Activated T-cell treated with anti-CD3 and anti-CD28 coated beads for 24 hours (primary cell): ENCODE data around the gene GRK3.

Source experiments
- DNase-seq: peaks from one replicate; pipeline ENCODE4 v3.0.0-alpha.2; 2020; ENCODE audit warnings: low read depth

GRK3 gene

DNA sequence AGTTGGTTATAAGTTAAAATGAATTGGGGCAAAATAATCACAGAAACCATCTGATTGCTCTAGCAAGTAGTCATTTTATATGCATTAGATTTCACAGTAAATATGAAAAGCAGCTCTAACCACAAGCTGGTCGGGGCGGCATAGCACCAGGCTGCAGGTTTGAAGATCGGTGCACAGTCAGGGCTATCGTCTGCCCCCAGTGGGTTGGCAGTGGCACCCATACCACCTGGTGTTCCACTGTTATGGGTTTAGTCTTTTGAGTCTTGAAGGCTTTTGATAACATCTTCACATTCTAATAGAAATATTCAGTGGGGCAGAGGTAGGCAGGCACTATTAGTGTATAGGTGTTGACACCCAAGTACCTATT, 62.1 kb downstream of the GRK3 start:
- no peak for DNase-seq

DNA sequence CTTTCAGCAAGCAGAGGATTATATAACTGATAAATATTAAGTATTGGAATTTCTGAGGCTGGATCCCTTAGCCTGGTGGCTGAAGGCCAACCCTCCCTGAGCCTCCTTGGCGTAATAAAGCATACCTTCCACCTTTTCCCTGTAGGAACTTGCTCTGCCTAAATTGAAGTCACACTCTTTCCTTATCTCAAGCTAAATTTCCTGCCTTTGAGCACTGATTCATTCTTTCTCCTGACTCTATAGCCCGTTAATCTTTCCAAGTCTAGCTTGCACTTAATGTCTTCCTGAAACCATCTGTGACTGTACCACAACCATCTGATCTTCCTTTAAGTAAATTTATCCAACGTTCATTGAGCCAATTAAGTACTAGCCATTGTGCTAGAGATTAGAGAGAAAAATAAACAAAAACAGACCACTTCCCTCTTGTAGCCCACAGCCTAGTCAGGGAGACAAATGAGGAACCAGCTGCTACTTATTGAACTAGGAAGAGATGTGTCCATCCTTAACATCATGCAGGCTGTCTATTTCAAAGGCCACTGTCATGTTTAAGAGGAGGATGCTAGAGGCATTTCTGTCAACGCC, 62.9 kb downstream of the GRK3 start:
- DNase-seq, result no peak

DNA sequence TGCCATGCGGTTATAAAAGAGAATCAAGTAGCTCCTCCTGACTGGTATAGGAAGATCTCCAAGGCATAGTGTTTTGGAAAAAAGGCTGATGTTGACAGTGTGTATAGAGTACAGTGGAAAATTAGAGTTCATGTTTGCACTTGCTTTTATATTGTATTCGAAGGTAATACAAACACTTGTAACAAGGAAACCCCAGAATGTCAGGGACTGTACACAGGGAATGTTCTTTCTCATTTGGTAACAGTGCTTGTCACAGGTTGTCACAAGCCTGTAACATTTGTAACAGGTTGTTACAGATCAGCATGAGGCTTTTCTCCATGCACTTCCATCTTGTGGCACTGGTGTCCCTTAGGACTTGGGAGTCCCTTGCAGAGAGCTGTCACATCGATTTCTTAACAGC, 64.0 kb downstream of the GRK3 start:
- no peak for DNase-seq

DNA sequence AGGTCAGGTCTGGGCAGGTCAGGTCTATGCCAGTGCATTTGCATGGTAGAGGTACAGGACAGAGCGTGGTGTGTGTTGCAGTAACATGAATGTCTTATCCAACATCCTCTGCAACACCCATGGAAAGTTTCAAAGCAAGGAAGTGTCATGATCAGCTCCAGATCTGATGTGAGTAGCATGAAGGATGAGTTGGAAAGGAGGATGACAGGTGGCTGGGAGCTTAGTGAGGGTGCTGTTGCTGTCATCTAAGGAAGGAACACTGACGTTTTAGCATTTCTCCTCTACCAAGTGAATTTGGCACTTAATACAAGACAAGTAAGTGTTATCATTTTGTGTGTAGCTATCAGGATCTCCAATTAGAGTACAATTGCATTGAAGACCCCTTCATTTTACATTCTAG, 65.1 kb downstream of the GRK3 start:
- DNase-seq, result no peak

DNA sequence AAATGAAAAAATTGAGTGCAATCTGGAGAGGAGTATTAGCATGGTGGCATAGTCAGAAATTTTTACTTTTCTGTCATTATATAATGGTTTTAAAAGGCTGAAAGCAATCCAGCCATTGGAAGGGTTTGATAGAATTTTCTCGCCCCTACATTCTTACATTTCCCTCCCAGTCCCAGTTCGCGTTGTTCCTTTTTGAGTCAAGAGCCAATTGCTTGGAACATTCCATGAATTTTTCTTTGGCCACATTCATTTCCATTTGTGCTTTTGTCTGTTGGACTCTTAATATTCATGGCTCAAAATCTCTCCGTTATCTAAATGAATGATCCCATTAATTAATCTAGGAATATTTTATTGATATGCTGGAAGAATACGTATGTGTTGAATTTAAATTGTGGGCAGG, 66.0 kb downstream of the GRK3 start:
- DNase-seq, result no peak

DNA sequence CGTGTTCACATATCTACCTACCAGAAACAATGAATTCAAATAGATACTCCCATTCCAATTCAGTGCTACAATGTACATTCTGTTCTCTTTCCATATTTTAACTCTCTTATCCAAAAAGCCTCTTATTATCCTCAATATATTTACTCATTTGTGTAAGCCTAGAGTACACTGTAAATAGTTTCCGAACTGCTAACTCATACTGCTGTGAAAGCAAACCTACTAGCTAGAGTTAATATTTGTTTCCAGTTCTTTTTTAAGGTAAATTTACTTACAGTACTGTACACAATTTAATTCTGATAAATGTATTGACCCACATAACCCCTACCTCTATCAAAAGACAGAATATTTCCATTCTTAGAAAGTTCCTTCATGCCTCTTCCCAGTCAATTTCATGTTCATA, 71.8 kb downstream of the GRK3 start:
- no peak for DNase-seq

DNA sequence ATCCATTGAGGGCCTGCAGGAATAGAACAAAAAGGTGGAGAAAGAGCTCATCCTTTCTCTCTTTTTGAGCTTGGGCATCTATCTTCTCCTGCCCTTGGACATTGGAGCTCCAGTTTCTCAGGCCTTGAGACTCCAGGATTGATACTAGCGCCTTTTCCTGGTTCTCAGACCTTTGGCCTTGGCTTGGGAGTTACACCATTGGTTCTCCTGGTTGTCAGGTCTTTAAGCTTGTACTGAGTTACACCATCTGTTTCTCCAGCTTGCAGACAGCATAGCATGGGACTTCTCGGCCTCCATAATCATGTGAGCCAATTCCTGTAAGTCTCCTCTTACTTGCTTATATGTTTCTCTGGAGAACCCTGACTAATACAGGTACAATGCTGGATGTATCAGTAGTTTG, 72.6 kb downstream of the GRK3 start:
- no peak for DNase-seq

DNA sequence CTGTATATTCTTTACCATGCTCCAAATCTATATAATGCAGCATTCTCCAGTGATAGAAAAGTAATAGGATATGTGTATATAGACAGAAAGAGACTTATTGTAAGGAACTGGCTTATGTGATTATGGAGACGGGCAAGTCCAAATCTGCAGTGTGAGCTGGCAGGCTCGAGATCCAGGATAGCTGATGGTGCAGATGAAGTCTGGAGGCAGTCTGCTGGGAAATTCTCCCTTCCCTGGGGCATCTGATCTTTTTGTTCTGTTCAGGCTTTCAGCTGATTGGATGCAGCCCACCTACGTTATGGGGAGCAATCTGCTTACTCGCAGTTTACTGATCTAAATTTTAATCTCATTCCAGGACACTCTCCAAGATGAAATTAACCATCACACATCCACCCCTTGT, 73.2 kb downstream of the GRK3 start:
- no peak for DNase-seq

DNA sequence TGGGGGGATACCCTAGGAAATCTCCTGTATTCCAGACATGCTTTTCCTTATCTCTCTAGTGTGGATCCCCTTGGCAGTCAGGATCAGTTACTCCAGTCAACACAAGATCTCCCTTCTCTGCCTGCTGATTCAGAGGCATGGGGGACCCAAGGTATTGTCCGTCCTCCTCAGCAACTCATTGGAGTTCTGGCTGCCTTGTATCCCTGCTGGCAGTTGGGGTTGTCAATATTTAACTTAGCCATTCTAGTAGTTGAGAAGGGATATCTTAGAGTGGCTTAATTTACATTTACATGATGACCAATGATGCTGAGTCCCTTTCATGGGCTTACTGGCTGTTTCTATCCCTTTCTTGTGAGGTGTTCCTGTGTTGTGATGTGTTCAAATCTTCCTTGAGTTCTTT, 74.2 kb downstream of the GRK3 start:
- DNase-seq, result no peak

DNA sequence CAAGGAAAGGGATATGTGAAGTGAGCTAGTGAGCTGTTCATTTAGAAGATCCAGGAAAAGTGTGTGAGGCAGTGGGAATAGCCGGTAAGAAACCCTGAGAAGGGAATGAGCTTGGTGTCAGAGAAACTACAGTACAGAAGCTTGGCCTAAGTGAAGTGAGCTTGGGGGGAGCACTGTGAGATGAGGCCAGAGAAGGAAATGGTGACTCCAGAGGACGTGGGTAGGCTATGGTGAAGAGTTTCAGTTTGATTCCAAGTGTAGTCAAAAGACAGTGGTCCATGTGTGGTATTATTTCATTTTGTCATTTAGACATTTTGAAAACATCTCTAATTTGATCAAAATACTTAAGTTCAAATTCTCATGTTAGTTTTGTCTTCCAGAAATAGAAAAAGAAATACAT, 77.2 kb downstream of the GRK3 start:
- no peak for DNase-seq

DNA sequence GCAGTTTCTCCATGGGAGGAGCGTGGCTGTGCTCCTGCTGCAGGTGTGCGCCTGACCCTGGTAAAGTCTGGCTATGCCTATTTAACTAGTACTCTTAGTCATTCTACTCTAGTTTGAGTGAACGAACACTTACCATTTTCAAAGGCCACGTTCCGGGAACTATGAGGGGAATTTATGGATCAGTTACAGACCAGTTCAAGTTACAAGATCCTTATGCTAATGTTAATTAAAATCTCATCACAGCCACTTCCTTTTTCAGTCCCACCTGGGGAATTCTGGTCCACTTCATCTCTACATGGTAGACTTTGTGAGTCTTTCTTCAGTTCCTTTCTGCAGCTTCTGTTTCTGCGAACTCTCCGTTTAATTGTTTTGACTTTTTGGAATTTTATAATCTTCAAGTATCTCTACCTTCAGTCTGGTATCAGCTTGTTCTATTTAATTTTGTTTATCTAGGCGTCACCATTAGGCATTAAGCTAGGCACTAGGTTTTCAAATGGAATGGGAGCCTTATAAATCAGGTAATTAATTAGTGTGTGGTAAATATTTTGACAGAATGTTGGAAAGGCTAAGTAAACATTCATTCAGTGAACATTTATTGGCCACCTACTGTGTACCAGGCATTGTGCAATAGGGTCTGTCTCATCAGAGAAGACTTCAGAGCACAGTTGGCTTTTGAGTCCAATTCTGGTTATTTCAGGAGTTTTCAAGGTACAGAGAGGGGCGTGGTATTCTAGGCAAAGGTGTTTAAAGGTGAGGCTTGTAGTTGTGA, 78.9 kb downstream of the GRK3 start:
- DNase-seq, result no peak

DNA sequence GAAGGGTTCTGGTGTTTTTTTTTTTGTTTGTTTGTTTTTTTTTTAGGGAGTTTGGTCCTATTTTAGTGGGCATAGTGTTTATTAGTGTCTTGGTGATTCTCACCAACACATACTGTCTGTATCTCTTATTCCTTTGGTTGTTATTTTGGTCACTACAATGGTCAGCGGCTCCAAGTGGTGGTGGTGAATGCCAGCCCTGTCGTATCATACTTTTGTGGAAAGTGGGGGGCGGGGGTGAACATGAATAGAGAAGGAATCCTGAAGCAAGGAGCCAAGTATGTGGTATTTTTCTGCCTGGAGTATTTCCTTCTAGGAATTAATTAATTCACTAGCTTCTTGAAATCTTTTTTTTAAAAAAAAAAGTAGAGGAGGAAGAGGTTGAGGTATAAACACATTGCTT, 79.6 kb downstream of the GRK3 start:
- no peak for DNase-seq

DNA sequence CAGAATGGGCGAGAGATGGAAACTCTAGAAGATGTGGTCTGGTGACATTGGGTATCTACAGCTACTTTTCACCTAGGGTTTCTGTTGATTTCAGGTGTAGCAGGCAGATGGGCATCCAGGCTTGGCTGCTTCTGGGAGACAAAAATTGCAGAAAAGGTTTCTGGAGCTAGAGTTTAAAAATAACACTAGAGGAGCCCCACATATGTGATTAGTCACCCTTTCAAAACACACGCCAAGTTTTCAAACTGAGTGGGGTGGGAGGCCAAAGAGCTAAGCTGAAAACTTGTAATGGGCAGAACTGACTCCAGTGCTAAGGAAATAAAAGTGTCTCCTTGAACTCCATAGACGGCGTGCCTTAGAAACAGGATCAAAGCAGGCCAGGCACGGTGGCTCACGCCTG, 80.8 kb downstream of the GRK3 start:
- no peak for DNase-seq

DNA sequence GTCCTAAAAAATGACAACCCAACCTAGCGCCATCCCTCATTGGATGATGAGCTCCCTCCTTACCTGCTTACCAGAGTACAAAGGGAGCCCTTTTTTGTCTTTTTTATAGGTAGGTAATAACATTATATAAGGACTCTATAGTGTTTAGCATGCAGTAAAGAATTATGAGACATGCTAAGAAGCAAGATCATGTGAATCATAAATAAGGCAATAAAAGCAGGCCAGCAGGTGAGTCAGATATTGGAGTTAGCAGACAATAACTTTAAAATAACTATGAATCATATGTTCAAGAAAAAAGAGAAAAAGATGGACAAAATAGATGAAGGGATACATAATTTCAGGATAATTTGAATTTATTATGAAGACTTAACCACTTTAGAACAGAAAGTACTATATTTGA, 81.5 kb downstream of the GRK3 start:
- DNase-seq, result no peak

DNA sequence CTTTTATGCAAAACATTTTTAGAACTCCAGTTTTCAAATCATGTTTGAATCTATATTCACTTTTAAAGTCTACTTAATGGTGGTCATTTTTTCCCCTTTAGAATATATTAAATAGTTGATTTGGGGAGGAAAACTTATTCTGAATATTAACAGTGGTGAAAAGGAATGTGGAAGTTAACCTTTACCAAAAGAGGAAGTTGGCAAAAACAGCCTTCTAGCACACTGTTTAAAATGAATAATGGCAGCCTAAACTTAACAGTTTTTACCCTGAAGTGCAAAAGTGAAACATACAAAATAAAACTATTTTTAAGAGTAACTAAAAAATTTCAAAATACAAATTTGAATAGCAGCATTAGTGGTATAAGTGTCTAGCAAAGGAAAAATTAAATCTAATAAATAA, 86.4 kb downstream of the GRK3 start:
- DNase-seq, result no peak

DNA sequence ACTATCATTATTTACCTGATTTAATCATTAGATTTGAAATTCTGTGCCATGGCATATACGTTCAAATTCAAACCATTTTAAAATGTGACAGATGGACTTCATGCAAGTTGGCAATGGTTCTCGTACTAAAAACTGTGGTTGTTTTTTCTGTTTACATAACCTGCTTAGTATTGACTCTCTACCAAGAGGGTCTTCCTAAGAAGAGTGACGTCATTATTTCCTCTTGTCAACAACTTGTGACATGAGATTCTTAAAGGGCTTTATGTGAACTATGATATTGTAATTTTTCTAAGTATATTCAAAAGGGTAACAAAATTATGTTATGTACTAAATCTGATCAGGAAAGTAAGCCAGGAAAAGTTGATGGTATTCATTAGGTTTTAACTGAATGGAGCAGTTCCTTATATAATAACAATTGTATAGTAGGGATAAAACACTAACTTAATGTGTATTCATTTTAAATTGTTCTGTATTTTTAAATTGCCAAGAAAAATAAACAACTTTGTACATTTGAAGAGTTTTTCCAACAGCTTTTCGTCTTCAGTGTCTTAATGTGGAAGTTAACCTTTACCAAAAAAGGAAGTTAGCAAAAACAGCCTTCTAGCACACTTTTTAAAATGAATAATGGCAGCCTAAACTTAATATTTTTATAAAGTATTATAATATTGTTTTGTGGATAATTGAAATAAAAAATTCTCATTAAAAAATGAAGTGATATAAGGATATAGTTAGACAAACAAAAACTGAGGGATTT, 87.0 kb downstream of the GRK3 start:
- DNase-seq, result no peak

DNA sequence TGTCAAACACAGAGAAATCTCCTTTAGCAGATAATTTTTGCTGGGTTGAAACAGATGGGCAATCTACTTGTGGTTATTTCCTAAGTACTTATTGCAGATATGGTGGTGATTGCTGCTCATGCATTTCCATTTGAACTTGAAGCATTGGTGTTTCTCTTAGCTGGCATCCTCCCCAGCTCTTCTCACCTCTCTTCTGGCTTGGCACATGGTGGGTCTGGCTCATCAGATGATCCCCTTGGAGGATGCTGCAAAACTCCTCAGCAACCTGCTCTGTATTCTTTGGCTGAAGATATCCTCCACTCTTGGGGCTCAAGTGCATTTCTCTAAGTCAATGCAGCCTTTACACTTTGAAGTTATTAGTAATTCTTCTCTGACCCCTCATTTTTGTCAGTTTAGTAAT, 90.2 kb downstream of the GRK3 start:
- DNase-seq, result no peak

DNA sequence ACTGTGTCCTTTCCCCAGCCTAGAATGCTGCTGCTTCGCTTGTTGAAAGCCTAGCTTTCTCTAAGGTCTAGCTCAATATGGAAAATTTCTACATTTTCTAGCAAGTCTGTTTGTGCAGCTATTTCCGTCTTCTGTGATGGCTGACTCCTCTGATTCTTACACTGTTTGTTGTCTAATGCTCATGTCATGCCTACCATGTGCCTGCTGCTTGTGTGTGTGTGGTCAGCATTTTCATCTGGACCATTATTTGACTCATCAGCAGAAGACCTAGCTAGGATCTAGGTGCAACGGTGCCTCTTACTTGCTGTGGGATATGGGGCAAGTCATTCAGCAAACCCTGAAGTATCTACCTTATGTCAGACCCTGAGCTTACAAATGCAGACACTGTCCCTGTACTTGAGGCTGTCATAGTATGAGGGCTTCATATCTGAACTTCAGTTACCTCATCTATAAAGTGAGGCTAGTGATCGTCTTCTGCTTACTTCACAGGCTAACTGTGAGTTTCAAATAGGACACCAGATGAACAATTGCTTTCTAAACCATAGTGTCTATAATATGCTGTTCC, 91.0 kb downstream of the GRK3 start:
- DNase-seq, result no peak

DNA sequence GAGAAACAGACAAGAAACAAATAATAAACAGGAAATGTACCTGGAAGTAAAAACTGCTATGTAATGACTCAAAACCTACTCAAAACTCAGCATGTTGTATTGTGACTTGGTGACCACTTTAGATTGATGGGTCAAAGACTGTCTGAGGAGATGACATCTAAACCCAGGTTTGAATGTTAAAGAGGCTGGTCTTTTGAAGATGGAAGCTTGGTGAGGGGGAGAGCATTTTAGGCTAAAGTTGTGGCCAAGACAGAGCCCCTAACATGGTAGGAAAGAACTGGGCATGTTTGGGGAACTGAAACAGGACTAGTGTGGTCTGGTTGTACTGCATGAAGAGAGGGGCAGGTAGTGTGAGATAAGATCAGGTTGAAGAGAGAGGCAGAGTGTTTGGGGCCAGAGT, 92.2 kb downstream of the GRK3 start:
- DNase-seq, result no peak

DNA sequence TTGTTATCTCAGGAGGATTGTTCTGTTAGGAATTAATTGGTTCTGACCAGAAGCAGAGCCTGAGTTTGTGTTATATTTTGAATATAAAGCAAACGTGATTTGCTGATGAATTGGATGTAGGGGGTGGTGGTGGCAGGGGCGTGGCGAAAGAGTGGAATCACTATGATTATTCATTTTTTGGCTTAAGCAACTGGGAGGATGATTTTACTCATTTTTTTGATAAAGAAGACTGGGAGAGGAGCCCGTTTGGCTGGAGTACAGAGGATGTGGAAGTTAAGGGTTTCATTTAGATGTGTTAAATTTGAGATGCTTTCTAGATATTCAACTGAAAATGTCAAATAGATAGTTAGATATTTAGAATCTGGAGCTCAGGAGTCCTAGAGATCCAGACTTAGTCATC, 94.2 kb downstream of the GRK3 start:
- no peak for DNase-seq

DNA sequence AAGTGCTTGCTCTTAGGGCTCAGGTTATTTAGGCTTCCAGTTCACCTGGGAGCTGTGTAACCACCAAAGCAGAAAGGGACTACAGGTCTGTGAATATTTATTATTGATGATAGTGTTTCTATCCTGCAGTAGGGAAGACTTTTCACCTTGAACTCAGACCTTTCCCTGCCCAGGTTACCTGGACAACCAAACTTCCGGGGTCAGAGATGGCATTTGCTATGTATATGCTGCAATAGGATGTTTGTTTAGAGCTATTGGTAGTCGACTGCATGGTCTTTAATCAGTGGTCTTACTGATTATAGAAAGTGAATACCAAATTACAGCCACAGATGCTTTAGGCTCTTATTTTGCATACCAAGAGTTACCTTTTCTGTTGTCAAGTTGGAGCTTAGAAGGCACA, 94.9 kb downstream of the GRK3 start:
- no peak for DNase-seq

DNA sequence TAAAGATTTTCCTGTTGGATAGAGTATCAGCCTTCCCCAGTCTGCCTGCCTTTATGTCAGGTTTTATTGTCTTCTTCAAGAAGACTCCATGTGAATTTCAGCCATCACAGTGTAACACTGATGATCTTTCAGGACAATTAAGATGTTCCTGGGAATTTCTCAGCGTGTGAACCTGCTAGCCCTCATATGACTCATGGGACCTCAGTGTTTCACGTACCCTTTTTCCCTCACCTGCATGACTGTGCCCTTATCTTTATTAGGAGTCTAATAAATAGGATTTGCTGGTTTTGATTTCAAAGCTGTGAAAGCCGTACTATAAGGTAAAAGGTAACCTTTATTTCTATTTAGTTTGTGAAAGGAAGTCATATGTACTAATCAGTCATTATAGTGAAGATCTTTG, 95.9 kb downstream of the GRK3 start:
- DNase-seq, result no peak

DNA sequence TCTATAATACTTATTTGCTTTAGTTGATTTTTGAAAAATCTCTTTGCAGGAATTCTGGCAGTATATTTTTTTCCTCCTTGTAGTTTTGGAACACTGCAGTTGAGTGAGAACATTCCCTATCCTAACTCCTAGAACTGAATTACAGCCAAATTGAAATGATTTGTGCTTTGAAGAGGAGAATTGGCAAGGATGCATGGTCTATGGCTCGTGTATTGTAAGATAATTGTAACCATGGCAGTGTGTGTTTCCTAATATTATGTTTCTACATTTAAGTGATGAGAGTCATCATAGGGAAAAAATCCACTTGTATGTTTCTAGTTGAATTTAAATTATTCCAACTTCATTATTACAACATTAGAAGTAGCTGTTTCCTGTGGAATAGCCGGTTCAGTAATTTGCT, 96.6 kb downstream of the GRK3 start:
- no peak for DNase-seq
